Measurements from ENCODE around the gene NOP9.

NOP9 gene

GRCh38 chr14:24260026-24260779, 39.4 kb upstream of the NOP9 start:
- Histone ChIP-seq H3K9me3 (ENCODE audit: insufficient read depth, low read length) (no peaks in the 10 kb centered on the region), H3K4me1 (ENCODE audit: insufficient read depth, insufficient read length) (peaks cover 11% of the 10 kb centered on the region), H3K27me3 (ENCODE audit: insufficient read depth, insufficient read length) (no peaks in the 10 kb centered on the region), H3K9ac (ENCODE audit: insufficient read length, low read depth) (no peak overlapping the region), H3K4me3 (ENCODE audit: insufficient read length, low read depth) (no peak overlapping the region), H3K36me3 (ENCODE audit: insufficient read depth, insufficient read length, low read length) (peaks cover 22% of the 10 kb centered on the region)
- no peak for TF ChIP-seq SUZ12 (IDR thresholded peaks at IDR 0.05; ENCODE audit: extremely low read depth, insufficient read depth, insufficient read length)
- TF ChIP-seq YY1 (IDR thresholded peaks at IDR 0.05; ENCODE audit: insufficient read depth, insufficient read length), result no peak
- no peak for TF ChIP-seq ZNF274 (IDR thresholded peaks at IDR 0.05; ENCODE audit: low read depth, low read length)
- no peak for DNase-seq (ENCODE audit: low read depth, low spot score)

- H3K36me3 ChIP-seq (ENCODE audit: insufficient read depth, insufficient read length, low read length), result peaks cover 20% of the 10 kb centered on the region
- H3K9me3 ChIP-seq (ENCODE audit: insufficient read depth, low read length), result no peaks in the 10 kb centered on the region
- no peak overlapping the region for H3K9ac ChIP-seq (ENCODE audit: insufficient read length, low read depth)
- H3K4me3 ChIP-seq (ENCODE audit: insufficient read length, low read depth), result no peak overlapping the region
- H3K4me1 ChIP-seq (ENCODE audit: insufficient read depth, insufficient read length), result peaks cover 11% of the 10 kb centered on the region
- no peaks in the 10 kb centered on the region for H3K27me3 ChIP-seq (ENCODE audit: insufficient read depth, insufficient read length)
- no peak for TF ChIP-seq SUZ12 (IDR thresholded peaks at IDR 0.05; ENCODE audit: extremely low read depth, insufficient read depth, insufficient read length)
- no peak for TF ChIP-seq YY1 (IDR thresholded peaks at IDR 0.05; ENCODE audit: insufficient read depth, insufficient read length)
- no peak for TF ChIP-seq ZNF274 (IDR thresholded peaks at IDR 0.05; ENCODE audit: low read depth, low read length)
- DNase-seq (ENCODE audit: low read depth, low spot score), result no peak
Measured at GRCh38 chr14:24260780-24261157, 38.9 kb upstream of the NOP9 start.

- Histone ChIP-seq H3K27me3 (ENCODE audit: insufficient read depth, insufficient read length) (no peaks in the 10 kb centered on the region), H3K9me3 (ENCODE audit: insufficient read depth, low read length) (no peaks in the 10 kb centered on the region), H3K4me3 (ENCODE audit: insufficient read length, low read depth) (no peak overlapping the region), H3K36me3 (ENCODE audit: insufficient read depth, insufficient read length, low read length) (peaks cover 23% of the 10 kb centered on the region), H3K4me1 (ENCODE audit: insufficient read depth, insufficient read length) (peaks cover 11% of the 10 kb centered on the region), H3K9ac (ENCODE audit: insufficient read length, low read depth) (no peak overlapping the region)
- TF ChIP-seq SUZ12 (IDR thresholded peaks at IDR 0.05; ENCODE audit: extremely low read depth, insufficient read depth, insufficient read length) (no peak), YY1 (IDR thresholded peaks at IDR 0.05; ENCODE audit: insufficient read depth, insufficient read length) (no peak), ZNF274 (IDR thresholded peaks at IDR 0.05; ENCODE audit: low read depth, low read length) (no peak)
- DNase-seq (ENCODE audit: low read depth, low spot score), result no peak
Measured at GRCh38 chr14:24261256-24261968, 38.2 kb upstream of the NOP9 start.

- H3K27me3 ChIP-seq (ENCODE audit: insufficient read depth, insufficient read length), result no peaks in the 10 kb centered on the region
- no peaks in the 10 kb centered on the region for H3K9me3 ChIP-seq (ENCODE audit: insufficient read depth, low read length)
- H3K36me3 ChIP-seq (ENCODE audit: insufficient read depth, insufficient read length, low read length), result peaks cover 28% of the 10 kb centered on the region
- no peak for TF ChIP-seq YY1 (IDR thresholded peaks at IDR 0.05; ENCODE audit: insufficient read depth, insufficient read length)
- TF ChIP-seq ZNF274 (IDR thresholded peaks at IDR 0.05; ENCODE audit: low read depth, low read length), result no peak
- TF ChIP-seq SUZ12 (IDR thresholded peaks at IDR 0.05; ENCODE audit: extremely low read depth, insufficient read depth, insufficient read length), result no peak
- no peak overlapping the region for H3K9ac ChIP-seq (ENCODE audit: insufficient read length, low read depth)
- H3K4me1 ChIP-seq (ENCODE audit: insufficient read depth, insufficient read length), result peaks cover 11% of the 10 kb centered on the region
- H3K4me3 ChIP-seq (ENCODE audit: insufficient read length, low read depth), result no peak overlapping the region
- DNase-seq (ENCODE audit: low read depth, low spot score), result no peak
Measured at GRCh38 chr14:24261969-24262327, 37.7 kb upstream of the NOP9 start.

- peaks cover 33% of the 10 kb centered on the region for H3K36me3 ChIP-seq (ENCODE audit: insufficient read depth, insufficient read length, low read length)
- H3K4me3 ChIP-seq (ENCODE audit: insufficient read length, low read depth), result no peak within 1 kb of the TSS
- H3K9ac ChIP-seq (ENCODE audit: insufficient read length, low read depth), result no peak within 1 kb of the TSS
- no peak for DNase-seq (ENCODE audit: low read depth, low spot score)
- no peaks in the 10 kb centered on the region for H3K9me3 ChIP-seq (ENCODE audit: insufficient read depth, low read length)
- TF ChIP-seq ZNF274 (IDR thresholded peaks at IDR 0.05; ENCODE audit: low read depth, low read length) (no peak), SUZ12 (IDR thresholded peaks at IDR 0.05; ENCODE audit: extremely low read depth, insufficient read depth, insufficient read length) (no peak), YY1 (IDR thresholded peaks at IDR 0.05; ENCODE audit: insufficient read depth, insufficient read length) (no peak)
- peaks cover 11% of the 10 kb centered on the region for H3K4me1 ChIP-seq (ENCODE audit: insufficient read depth, insufficient read length)
- H3K27me3 ChIP-seq (ENCODE audit: insufficient read depth, insufficient read length), result no peaks in the 10 kb centered on the region
Measured at GRCh38 chr14:24262821-24263733, 36.6 kb upstream of the NOP9 start, which contains the start of gene TGM1. Gene TGM1, minus strand, starts transcription at chr14:24263177. Its CDS starts 825 bp downstream, at chr14:24262352.

GRCh38 chr14:24263848-24264247, 35.8 kb upstream of the NOP9 start:
- no peak overlapping the region for H3K4me3 ChIP-seq (ENCODE audit: insufficient read length, low read depth)
- no peak for TF ChIP-seq ZNF274 (IDR thresholded peaks at IDR 0.05; ENCODE audit: low read depth, low read length)
- no peak for TF ChIP-seq SUZ12 (IDR thresholded peaks at IDR 0.05; ENCODE audit: extremely low read depth, insufficient read depth, insufficient read length)
- no peak for TF ChIP-seq YY1 (IDR thresholded peaks at IDR 0.05; ENCODE audit: insufficient read depth, insufficient read length)
- peaks cover 34% of the 10 kb centered on the region for H3K36me3 ChIP-seq (ENCODE audit: insufficient read depth, insufficient read length, low read length)
- H3K27me3 ChIP-seq (ENCODE audit: insufficient read depth, insufficient read length), result no peaks in the 10 kb centered on the region
- no peaks in the 10 kb centered on the region for H3K9me3 ChIP-seq (ENCODE audit: insufficient read depth, low read length)
- H3K9ac ChIP-seq (ENCODE audit: insufficient read length, low read depth), result no peak overlapping the region
- peaks cover 9% of the 10 kb centered on the region for H3K4me1 ChIP-seq (ENCODE audit: insufficient read depth, insufficient read length)
- DNase-seq (ENCODE audit: low read depth, low spot score), result no peak

Data from NT2/D1 (cell line).